ENCODE measurements around the gene RIMBP2.

DNA sequence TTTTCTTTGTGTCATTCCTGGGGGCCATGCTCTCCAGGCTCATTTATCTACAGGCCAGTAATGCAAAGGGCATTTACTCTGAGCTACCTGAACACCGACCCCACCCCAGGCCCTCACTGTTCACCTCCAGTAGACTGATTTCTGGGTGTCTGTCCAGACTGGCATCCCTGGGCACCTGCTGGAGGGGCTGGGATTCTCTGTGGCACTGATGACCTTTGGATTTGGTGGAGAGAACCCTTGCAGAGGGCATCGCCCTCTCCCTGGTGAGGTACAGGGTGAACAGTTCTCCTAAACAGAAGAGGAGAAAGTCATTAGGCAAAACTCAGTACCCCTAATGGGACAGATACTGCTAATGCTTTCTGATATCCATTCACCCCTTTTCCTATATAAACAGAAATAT, 27.1 kb upstream of the RIMBP2 start:
- no peak for TF ChIP-seq EZH2phosphoT487 (IDR thresholded peaks at IDR 0.05; ENCODE audit: insufficient read depth, low read depth)
- no peak for TF ChIP-seq EZH2 (IDR thresholded peaks at IDR 0.05; ENCODE audit: insufficient read depth, poor library complexity, severe bottlenecking)
